NCI-H748 (cell line): ENCODE results near the gene CYTH1.
A peak's percentile ranks its signal among the peaks of the same experiment; 100 is the strongest.

Source experiments
- DNase-seq: peaks from one replicate; lab custom pipeline; 2025; ENCODE audit not compliant: unreplicated experiment; lab: John Stamatoyannopoulos, UW

CYTH1 gene

DNA sequence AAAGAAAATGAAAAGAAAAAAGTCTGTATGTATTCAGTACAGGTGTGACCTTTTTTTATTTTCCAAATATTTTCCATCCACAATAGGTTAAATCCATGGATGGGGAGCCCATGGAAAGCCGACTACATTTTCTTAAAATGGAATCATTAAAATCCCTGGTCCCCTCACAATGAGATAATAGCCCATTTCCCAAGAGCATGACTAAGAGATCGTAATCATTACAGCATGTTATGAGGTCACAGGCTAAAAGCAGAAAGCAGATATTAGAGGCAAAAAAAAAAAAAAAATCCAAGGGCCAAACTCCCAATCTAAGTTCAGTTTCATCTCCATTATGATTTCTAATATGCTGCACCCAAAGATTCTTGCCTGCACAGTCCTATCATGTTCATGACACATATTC is 44.7 kb downstream of the CYTH1 start:
- peak; percentile 22 for DNase-seq

DNA sequence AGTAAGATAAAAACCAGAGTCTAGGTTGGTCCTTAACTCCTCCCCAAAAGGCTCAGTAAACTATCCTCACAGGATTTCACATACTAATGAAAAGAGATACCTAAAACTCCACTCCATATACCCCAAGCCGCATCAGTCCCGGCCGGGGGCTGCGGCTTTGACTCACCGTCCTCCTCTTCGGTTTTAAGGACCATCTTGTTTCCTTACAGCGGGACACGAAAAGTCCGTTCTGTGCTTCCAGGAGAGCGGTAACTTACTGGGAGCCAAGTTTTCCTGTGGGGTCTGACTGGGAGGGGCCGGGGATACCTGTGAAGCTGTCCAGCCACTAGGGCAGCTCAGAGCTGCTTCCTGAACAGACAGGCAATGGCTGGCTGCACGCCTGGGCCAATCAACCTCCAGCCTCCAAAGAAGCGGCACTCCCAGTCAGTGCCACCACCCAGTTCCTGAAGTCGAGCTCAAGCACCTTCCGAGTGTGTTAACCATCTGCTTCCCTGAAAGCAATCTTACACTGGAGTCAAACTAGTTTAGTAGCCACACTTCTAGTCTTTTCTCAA is 45.5 kb downstream of the CYTH1 start:
- peak; percentile 44 for DNase-seq

DNA sequence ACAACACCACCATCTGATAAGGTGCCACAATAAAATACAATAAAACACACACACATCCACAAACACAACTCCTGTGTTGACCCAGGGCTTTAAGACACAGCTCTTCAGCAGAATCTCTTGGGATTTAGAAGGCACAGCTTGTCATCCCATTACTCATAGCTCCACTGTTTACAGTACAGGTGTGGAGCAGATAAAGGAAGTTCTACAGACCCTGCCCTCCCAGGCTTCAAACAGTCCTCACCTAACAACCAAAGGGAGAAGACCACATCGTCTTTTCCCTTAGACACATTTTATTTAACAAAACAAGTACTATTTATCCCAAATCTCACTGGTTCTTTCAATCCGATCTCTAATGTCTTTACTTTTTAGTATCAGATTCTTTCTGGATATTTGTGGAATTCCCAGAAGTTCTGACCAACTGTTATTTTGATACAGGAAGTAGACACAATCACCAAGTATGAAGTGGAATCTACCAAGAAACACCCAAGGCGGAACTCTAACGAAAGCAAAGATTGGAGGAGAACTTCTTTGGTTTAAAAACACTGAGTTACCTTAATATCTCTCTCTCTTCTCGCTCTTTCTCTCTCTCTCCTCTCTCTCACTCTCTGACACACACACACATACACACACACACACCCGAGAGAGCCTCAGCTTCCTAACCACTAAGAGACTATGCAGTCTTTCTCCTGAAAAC is 46.1 kb downstream of the CYTH1 start:
- DNase-seq, result peak; percentile 19

DNA sequence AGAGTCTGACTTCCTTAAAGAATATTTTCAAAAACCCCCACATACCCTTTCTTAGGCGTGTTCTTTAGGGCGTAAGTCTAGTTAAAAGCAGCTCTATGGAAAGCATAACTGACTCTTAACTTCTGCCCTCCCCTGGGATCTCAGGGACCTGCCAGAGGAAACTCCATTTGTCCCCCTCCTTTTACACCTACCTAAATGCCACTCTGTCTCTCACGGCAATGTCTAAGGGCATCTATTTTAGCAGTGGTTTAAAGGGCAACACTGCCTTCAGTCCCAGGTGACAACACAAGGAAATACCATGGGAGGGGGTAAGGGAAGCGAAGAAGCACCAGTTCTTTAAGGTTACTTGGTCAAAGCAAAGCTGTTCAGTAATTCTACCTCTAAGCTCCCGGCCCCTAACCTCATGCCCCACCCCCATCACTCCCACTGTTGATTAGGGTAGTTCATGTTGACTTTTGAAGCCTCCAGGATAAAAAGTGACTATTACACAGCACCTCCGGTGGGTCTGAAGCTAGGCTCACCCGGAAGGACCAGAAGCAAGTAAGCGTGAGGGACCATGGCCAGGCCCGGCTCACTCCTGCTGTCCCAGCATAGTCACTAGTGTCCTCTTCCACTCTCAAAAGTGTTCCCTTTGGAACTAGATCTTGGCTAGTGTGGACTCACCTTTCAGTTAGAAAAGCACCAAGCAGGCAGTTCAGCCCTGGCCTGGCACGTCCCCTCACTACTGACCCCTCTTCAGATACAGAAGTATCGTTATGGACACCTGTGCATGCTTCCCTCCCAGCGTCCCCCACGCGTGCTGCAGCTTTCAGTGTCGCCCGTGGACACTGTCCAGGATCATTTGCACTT is 47.1 kb downstream of the CYTH1 start:
- no peak for DNase-seq

DNA sequence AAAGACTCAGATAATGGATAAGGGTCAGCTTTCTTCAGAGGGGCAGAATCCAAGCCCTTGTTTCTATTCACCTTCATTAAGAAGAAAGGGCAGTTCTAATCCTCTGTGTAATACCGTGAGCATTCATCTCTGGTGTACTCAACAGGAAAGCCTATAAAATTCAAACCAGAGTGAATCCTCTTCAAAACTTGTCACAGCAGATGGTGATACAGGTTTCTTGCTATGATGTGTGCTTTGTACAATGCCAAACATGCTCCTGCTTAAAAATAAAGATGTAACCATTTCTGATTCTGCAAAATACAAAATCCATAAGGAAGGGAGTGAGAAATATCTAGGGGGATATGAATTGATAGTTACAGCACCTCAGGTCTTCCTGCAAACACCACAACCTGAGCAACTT is 49.7 kb downstream of the CYTH1 start:
- no peak for DNase-seq

DNA sequence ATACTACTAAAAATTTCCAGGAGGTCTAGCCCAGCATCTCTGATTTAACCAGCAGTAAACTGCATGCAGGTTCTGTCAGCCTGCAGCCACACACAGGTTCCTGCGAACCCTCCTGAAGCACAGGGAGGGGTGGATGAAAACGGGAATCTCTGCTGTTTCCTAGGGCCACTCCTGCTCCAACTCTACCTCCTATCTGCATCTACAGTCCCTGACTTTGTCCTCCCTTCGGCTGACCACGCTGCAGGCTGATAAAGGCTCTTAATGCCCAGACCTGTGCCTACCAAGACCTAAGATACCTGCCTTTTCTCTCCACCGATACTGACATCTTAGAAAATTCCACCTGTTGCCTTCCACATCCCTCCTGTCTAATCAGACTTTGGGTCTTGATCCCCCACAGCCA is 50.2 kb downstream of the CYTH1 start:
- no peak for DNase-seq

DNA sequence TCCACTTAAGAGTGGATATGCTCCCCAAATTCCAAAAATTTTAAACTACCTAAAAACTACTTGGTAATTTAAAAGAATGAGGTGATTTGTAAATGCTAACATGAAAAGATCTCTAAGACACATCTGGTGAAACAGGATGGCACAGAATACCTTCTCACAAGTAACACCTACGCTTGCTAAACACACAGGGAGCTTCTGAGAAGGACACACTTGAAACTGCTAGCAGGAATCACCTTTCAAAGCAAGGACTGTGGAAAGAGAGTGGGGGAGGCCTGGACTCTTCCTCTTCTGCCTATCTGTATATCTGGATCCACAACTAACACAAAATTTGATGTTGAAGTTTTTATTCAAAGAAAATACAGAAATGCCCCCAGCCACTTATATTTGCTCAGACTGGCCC is 52.4 kb downstream of the CYTH1 start:
- no peak for DNase-seq

DNA sequence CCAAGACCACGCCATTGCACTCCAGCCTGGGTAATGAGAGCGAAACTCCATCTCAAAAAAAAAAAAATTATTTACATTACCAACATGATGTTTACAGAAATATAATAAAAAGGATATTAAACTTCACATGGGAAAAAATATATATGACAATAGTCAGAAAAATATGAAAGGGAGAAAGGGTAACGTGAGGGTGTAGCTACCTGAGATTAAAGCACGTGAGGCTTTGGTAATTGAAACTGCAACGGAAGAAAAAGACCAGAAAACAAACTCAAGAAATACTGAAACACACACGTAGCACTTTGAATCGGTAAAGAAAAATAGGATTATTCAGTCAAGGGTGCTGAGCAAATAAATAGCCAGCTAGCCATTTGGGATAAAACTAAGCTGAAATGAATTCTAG is 53.6 kb downstream of the CYTH1 start:
- no peak for DNase-seq

DNA sequence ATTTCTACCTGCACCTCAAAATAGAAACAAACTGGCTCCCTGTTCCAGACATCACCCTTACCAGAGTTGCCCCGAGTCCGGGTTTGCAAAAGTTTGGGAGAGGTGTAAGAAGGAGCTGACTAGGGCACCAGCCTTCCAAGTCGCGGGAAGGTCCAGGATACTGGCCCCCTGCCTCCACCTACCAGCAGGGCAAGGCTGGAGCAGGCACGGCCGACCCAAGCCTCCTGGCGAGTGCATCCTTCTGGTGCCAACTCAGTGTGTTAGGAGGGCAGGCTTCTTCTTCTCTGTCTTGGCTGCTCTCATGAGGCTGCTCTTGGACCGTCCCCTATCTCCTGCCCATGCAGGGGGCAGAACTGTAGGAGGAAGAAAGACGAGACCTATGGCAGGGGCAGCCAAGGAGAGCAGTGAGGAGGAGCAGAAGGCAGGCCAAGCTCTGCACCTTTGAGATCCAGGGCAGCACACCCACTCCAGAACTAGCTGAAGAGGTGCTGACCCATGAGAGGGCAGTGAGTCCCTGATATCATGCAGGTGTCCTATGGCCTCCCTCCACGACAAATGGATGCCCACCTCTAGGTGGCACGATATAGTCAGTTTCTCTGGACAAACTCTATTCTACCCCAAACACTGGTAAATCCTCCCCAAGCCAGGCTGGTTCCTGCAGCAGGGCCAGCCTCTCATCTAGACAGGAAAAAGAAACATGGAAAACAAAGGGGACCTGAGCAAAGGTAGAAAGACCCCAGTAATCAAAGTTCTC is 54.4 kb downstream of the CYTH1 start:
- no peak for DNase-seq

DNA sequence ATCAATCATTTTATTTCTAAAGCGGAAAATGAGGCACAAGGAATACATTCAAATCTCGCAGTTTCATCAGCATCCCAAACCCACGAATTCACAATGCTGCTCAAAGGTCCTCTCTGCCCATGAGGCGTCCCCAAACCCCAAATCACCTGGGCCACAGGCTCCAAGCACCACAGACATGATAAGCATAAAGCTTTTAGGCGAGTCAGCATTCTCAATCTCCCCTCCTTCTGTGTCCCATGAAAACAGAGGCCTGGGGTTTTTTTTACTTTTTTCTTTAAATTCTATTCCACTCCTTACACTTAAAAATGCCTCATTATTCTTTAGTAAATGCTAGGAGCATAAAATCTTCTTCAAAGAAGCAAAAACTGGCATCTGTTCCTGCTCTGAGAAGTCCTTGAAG is 55.0 kb downstream of the CYTH1 start:
- DNase-seq, result no peak

DNA sequence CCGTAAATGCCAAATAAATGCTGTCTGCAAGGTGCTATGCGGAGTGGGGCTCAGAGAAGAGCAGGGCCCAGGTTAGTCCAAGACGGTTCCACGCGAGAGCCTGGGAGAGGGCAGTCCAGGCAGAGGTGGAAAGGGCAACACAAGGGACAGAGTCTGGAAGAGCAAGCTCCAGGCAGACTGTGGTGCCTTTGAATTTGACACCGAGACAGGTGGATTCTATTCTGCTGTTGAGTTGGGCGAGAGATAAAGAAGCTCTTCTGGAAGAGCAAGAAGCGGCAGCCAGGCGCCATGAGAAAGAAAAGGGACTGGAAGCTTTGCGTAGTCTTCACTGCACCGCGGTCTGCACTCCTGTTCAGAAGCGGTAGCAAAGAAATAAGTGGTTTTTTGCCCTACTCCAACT is 55.6 kb downstream of the CYTH1 start:
- DNase-seq, result no peak

DNA sequence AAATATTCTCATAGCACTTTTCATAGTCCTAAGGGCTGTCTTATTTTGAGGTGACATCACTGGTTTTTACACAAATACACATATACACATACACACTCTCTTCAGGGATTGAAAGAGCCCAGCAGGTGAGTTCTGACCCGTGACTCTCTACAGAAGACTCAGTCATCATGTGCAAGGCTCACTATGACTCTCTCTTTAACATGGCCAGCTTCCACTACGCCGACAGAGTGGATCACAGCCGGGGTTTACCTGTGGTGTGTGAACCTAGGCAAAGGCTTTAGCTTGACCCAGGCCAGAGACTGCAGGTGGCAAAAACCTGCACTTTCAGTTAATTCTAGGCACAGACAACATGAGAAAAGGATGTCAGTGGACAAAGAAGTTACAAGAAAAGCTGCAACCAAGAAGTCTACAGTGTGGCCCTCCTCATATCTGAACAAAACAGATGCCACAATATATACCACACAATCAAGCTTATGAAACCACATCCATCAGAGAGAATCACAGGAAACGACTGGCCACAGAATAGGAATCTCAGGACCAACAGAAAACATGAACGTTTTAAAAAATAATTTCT is 56.5 kb downstream of the CYTH1 start:
- DNase-seq, result no peak

DNA sequence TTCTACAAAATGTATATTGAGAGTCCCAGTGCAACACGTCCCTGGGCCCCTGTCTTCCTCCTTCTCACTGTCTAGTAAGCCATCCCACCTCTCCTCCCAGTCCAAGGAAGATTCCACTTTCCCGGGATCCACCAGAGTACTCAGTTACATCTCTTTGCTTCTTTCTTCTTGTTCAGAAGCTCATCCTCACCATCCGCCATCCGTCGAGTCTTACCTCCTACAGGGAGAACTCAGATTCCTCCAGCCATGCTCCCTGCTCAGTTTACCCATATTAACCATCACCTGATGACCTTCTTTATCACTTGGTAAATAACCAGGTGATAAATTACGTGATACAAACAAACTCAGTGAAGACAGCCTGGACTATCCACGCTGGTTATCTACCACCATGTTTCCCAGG is 57.1 kb downstream of the CYTH1 start:
- DNase-seq, result no peak

DNA sequence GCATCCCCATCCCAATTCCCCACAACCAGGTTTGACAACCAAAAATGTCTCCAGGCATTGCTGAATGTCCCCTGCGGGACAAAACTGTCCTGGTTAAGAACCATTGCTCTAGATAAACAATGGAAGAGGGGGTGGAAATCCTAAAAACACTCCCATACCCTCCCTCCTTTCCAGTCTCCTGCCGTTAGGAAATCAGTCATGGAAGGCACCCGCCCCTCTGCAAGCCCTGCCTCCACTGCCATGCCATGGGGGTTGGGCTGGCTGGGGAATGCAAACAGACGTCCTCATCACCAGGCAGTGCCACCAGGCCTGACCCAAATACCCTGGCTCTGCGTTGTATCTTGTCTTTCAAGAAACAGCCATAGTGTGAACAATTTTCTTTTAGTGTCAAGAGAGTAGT is 57.5 kb downstream of the CYTH1 start:
- DNase-seq, result no peak

DNA sequence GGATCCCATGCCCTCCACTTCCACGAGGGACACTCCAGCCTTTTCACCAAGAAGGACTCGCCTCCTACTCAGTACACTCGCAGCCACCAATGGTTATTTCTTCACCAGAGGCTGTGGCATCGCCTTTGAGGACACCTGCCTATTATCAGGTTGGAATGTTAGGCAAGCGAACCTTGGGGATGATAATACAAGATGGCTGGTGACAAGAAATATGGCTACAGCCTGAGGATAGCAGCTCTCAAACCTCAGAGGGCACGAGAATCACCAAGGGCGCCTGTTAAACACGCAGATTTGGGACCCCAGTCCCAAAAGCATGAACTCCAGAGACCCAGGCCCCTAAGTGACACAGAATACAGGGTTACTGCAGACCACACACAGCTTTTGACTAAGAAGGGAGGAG is 58.1 kb downstream of the CYTH1 start:
- no peak for DNase-seq

DNA sequence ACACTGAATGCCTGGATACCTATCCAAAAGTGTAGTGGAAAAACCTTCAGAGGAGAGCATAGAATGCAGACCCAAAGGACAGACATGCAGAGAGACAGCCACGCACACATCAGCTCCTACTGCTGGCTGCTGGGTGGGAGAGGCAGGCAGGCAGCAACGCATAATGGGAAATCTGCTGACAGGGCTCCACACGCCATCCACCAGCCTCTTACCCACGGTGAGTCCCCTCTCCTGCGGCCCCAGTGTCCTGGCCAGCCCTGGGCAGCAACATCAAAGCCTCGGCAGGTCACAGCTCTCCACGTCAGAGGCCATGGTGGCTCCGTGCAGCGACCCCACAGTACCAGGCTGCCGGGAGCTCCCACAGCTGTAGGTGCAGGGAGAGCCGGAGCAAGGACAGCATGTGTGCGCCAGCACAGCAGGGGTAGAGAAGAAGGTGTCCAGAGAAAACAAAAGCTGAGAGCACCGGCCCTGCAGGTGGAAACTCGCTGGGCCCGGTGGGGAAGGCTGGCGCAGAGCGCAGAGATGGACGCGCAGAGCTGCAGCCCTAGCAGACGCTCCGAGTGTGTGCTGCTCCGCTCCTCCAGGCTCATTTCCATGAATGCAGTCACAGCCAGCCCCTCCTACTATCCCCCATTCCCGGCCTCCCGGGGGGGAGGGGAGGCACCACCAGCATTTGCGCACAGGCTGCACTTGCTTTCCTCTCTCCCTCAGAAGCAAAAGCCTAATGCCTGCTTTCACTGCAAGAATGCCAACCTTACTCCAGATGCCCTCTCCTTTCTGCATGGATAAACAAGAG is 58.9 kb downstream of the CYTH1 start:
- DNase-seq, result peak; percentile 57

DNA sequence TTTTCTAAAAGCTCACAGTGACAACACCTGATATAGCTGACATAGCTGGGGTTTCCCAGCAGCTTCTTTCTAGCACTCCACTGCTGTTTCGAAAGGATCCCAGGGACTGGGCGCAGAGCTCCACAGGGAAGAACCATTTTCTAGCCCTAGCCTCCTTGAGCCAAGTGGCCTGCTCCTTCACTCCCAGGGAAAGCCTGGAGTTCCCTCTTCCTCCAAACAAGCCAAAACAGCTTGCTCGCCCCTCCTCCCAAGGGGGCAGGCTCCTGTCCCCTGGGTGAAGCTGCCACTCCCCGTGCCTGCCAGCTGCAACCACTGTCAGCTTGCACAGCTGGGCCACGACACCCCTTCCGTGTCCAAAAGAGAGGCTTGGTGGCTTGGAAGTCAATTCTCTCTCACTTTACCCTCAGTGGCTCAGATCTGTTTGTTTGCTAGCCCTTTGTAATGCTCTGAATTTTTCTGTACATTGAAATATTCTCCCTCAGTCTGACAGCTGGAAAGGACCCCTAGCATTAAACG is 59.8 kb downstream of the CYTH1 start:
- no peak for DNase-seq

DNA sequence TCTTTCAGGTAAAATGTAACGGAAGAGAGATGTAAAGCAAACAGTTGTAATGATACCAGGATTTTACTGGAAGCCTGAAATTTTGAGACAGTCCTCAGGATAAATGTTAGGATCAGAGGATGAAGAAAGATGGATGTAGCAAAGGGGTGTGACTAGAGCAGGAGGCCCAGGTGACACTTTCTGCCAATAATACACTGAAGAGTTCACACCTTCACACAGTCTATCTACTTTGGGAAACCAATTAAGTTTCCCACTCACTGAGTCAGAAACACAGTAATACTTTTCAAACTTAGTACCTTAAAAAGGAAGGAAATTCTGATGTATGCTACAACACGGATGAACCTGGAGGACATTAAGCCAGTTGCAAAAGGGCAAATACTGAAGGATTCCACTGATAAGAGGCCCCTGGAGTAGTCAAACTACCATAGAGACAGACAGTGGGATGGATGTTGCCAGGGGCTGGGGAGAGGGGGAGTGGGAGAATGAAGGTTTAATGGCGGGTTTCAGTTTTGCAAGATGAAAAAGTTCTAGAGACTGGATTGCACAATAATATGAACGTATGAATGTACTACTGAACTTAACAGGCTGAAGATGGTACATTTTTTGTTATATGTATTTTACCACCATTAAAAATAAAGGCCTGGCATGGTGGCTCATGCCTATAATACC is 62.3 kb downstream of the CYTH1 start:
- DNase-seq, result no peak

DNA sequence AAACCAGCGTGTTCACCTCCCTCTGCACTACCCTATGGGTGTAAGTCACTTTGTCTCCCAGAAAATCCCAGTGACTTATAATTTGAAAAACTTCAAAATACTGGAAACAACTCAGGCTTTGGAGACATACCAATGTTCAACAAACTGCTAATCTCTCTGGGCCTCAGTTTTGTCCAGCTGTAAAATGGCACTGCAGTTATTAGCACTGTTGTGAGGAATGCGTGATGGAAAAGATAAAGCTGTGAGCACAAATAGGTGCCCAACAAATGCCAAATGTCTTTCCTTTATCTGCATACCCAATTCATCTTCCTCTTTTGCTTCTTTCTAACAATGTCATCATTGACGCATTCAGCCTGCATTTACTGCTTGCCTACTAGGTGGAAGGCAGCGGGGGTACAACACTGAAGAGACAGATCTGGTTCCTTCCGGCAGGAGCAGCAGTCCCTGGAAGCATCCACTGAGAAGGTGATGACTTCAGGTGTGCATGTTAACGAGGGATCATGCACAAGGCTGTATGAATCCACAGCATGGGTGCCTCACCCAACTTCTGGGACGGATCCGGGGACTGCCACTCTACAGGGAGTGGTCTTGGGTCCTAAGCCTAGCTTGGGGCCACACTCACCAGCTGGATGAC is 63.4 kb downstream of the CYTH1 start:
- no peak for DNase-seq
